Left ventricle myocardium inferior (tissue), 1 donor: Measurements from ENCODE around the gene PAX7. TPM values are rescaled to one million over a fixed set of nuclear protein-coding genes. Genes with fewer than 3 reads are reported as not detected.

Experiments
- DNase-seq: peaks from one replicate; pipeline ENCODE4 v3.0.0-alpha.2; 2020
- H3K27ac ChIP-seq: fragments of 200-600 bp; replicated peaks from 2 replicates; pipeline ENCODE4 v1.8.0; 2021
- H3K27me3 ChIP-seq: fragments of 200-600 bp; 2 replicates; pipeline ENCODE4 v1.8.0; 2021; ENCODE audit warnings: low read depth
- H3K36me3 ChIP-seq: fragments of 200-600 bp; 2 replicates; pipeline ENCODE4 v1.8.0; 2021
- H3K4me1 ChIP-seq: fragments of 200-600 bp; 2 replicates; pipeline ENCODE4 v1.8.0; 2021
- H3K4me3 ChIP-seq: fragments of 200-600 bp; 2 replicates; pipeline ENCODE4 v1.8.0; 2021; ENCODE audit warnings: mild to moderate bottlenecking, moderate library complexity
- H3K9me3 ChIP-seq: fragments of 200-600 bp; replicated peaks from 2 replicates; pipeline ENCODE4 v1.8.0; 2021
- CTCF ChIP-seq: fragments of 200-600 bp; IDR thresholded peaks from 2 replicates; pipeline ENCODE4 v1.8.0; 2021; ENCODE audit warnings: antibody characterized with exemption, mild to moderate bottlenecking, borderline replicate concordance
- intact Hi-C: fragments of 100-400 bp; cut with micrococcal nuclease; formaldehyde crosslinking; loops from one replicate; pipeline ENCODE4 v1.11.0; 2022
- total RNA-seq: library from RNA; stranded (reverse); fragmentation: NEBNext Ultra II Directional; extraction: Animal tissue kit (Norgen Biotek cat#: 25700); gene quantifications from one replicate; pipeline ENCODE4 v1.2.1, GENCODE V29; 2021
- donor health status: DM: no; HTN: yes; CAD: no; lungs with severe emphysema.

The PAX7 gene
- total RNA-seq, 1 donor from 2014 or later = not detected

DNA sequence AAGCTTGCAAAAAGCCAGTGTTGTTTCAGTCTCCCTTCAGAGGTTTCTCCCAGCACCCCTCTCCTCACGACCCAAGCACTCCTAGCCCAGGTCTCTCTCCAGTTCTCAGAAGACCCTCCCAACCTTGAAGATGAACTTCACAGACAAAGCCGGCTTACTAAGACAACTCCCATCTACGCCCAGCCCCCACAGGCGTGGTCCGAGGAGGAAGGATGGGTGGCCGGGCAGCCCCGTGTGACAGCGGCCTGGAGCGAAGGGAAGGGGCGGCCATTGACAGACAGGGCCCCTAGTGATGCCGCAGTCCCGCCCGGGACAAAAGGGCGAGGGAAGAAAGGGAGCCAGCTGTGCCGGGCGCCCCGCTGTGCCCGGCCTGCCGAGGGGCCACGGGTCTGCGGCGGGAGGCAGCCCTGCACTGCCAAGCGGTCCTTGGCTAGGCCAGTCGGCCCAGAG is 6.9 kb downstream of the PAX7 start:
- Histone ChIP-seq H3K27ac (no peak overlapping the region), H3K27me3 (peaks cover 100% of the 10 kb centered on the region), H3K4me1 (no peaks in the 10 kb centered on the region), H3K36me3 (no peaks in the 10 kb centered on the region), H3K9me3 (no peaks in the 10 kb centered on the region), H3K4me3 (no peak overlapping the region)
- no peak for DNase-seq
- no peak for TF ChIP-seq CTCF
- intact Hi-C loops = no loop called here

DNA sequence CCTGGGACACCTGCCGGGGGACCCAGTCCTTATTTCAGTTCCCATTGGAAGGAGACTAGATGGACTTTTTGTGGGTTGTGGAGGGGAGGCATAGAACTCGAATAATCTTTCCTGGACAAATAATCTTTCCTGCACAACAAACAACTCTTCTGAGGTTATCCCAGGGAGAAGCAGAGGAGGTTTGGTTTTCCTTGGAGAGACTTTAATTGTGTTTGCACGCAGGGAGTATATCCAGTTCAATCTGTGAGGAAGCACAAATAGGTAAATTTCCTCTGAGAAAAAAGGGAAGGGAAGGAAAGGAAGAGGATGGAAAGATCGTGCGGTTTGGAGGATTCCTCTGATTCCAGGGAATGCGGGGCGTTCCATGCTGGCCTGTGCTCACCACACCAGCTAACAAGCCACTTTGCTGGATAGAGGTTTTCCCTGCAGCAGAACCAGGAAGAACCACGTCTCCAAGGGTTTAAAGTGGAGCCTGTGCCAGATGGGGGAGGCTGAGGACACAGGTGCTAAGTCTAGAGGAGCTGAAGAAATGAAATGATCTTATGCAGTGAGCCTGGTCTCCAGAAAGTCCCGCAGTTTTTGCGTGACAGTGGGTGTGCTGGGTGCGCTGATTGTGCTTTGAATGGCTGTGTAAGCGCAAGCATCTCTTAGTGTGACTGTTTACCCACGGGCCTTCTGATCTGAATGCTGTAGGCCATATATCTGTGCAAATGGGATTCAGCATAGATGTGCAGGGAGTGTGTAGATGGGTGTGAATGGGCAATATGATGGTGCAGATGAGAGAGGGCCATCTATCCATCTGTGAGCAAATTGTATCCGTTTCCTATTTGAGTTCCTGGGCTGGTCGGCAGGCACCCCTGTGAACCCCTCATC is 7.6 kb downstream of the PAX7 start:
- intact Hi-C loops = no loop called here
- TF ChIP-seq CTCF = no peak
- H3K4me3 ChIP-seq = no peak overlapping the region

DNA sequence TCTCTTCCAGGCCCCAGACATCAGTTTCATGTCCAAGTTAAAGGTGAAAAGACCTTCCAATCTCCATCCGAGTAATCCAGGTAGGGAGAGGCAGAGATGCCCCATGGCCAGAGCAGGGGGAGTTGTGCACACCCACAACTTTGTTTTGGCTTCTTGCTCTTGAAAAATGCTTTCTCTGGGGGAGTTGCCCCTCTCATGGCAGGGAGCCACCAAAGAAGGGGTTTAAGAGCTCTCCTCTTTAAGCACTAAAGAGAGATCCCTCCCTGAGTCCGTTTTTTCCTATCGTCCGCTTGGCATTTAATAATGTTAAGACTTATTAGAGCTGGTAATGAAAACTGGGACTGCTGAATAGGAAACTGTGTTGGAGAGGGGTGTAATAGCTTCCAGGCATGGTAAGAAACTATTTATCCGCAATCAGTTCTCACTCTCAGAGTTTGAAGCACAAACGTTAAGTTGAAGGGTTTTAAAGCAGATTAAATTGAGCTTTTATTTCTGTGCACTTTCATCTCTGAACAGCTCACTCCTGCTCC is 8.3 kb downstream of the PAX7 start:
- Histone ChIP-seq H3K27ac (no peak overlapping the region), H3K36me3 (no peaks in the 10 kb centered on the region), H3K4me3 (no peak overlapping the region), H3K4me1 (peaks cover 11% of the 10 kb centered on the region), H3K9me3 (no peaks in the 10 kb centered on the region), H3K27me3 (peaks cover 100% of the 10 kb centered on the region)
- DNase-seq = no peak
- no peak for TF ChIP-seq CTCF
- intact Hi-C loops = no loop called here

More for the DNA sequence above, 7.6 kb downstream of the PAX7 start:
- H3K36me3 ChIP-seq = no peaks in the 10 kb centered on the region
- H3K4me1 ChIP-seq = peaks cover 4% of the 10 kb centered on the region
- H3K9me3 ChIP-seq = no peaks in the 10 kb centered on the region
- no peak overlapping the region for H3K27ac ChIP-seq
- H3K27me3 ChIP-seq = peaks cover 100% of the 10 kb centered on the region
- no peak for DNase-seq

DNA sequence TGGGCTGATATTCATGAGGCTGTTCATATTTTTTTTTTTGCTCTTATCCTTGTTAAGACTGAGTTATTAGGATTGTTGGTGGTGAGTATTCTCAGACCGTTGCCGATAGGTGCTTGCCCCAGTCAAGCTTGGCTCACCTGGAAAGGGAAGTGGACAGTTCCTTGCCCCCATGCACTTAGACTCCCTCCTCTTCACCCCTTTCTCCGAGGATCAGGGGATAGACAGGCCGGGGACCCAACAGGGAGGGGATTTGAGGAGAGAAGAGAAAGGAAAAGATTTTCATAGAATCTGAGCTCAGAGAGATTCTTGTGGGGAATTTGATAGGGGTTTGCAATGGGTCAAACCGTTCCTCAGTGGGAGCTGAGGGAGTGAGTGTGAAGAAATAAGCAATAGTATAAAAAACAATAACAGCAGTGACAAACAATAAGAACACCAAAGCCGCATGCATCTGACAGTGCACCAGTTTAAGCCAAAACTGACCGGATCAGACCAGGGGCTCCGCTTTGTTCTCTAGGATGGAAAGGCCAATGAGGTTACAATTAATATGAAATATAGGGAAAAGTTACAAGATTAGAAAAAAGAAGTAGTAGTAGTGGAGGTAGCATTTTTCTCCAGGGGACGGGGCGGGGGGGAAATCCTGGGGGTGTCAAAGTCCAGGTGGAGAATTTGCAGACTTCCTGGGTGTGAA is 8.9 kb downstream of the PAX7 start:
- intact Hi-C loops = no loop called here
- Histone ChIP-seq H3K4me1 (peaks cover 13% of the 10 kb centered on the region), H3K9me3 (no peaks in the 10 kb centered on the region), H3K4me3 (no peak overlapping the region), H3K27me3 (peaks cover 100% of the 10 kb centered on the region), H3K27ac (no peak overlapping the region), H3K36me3 (no peaks in the 10 kb centered on the region)
- no peak for TF ChIP-seq CTCF
- DNase-seq = no peak

GRCh38 chr1:18640228-18641004 is 9.8 kb downstream of the PAX7 start:
- Histone ChIP-seq H3K4me1 (peaks cover 17% of the 10 kb centered on the region), H3K27ac (no peak overlapping the region), H3K27me3 (peaks cover 100% of the 10 kb centered on the region), H3K9me3 (no peaks in the 10 kb centered on the region), H3K36me3 (no peaks in the 10 kb centered on the region), H3K4me3 (no peak overlapping the region)
- intact Hi-C loops = no loop called here
- TF ChIP-seq CTCF = no peak
- no peak for DNase-seq
